Spleen (tissue), 7 donors: ENCODE data around the gene DKK3.

Source experiments
- POLR2AphosphoS5 ChIP-seq, 3 donors: sonication (generic); formaldehyde crosslinking; IDR thresholded peaks; one replicate each; pipeline ENCODE4 v1.5.1; 2017; ENCODE audit warnings: antibody characterized with exemption in 3 of 3
- TF ChIP-seq, protein P1 (sequence below), 11 experiments: fragments of 200-600 bp in 7 of 11; fragments of 450-650 bp in 4 of 11; sonication (generic) in 4 of 11; IDR thresholded peaks in 8 of 11; conservative IDR thresholded peaks in 3 of 11; 1 replicate in 7 of 11; 2 replicates in 4 of 11; pipeline versions ENCODE4 v1.4.0 to v1.8.0; 2016 to 2021; ENCODE audit warnings: antibody characterized with exemption in 11 of 11, inconsistent platforms in 4 of 11, mild to moderate bottlenecking in 1 of 11
- donor health status: DM: no; HTN: no; CAD: no; lungs with moderate emphysema.
- donor health status: DM: no; HTN: no; CAD: no.
- donor health status: DM: no; HTN: no; CAD: no.

DNA sequence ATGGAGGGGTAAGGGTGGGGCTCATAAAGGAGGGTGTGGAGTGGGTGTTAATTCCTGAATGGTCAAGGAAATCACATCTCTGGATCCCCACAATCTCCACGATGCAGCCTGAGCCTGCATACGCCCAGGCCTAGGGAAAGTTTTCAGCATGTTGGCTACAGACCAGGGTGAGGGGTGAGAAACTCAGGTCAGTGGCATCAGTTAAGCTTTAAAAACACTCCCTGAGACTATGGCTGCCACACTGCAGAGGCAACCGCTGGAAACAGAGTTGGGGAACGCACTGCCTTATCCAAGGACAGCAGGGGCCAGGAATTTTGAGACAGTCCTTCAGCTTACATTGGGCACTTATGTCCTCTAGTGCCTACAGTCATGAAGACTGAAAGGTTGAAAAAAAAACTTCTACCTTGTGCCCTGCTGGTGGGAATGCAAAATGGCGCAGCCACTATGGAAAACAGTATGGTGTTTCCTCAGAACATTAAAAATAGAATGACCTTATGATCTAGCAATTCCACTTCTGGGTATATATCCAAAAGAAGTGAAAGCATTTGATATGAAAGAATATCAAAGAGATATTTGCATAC is 19.7 kb downstream of the DKK3 start:
- TF ChIP-seq, protein P1, sequence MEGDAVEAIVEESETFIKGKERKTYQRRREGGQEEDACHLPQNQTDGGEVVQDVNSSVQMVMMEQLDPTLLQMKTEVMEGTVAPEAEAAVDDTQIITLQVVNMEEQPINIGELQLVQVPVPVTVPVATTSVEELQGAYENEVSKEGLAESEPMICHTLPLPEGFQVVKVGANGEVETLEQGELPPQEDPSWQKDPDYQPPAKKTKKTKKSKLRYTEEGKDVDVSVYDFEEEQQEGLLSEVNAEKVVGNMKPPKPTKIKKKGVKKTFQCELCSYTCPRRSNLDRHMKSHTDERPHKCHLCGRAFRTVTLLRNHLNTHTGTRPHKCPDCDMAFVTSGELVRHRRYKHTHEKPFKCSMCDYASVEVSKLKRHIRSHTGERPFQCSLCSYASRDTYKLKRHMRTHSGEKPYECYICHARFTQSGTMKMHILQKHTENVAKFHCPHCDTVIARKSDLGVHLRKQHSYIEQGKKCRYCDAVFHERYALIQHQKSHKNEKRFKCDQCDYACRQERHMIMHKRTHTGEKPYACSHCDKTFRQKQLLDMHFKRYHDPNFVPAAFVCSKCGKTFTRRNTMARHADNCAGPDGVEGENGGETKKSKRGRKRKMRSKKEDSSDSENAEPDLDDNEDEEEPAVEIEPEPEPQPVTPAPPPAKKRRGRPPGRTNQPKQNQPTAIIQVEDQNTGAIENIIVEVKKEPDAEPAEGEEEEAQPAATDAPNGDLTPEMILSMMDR (IDR thresholded peaks at IDR 0.05 in 8 of 11, conservative IDR thresholded peaks at IDR 0.05 in 3 of 11), result no peak
- TF ChIP-seq POLR2AphosphoS5 (IDR thresholded peaks at IDR 0.05), result no peak
